KOPT-K1 (cell line): ENCODE results near the gene SMG7.

Source experiments
- H3K27ac ChIP-seq: fragments of 200-600 bp; sonication (generic); 2 replicates; pipeline ENCODE4 v1.5.1; 2016; ENCODE audit warnings: antibody characterized with exemption, mild to moderate bottlenecking, low read depth, low read length; ENCODE audit not compliant: poor library complexity, severe bottlenecking
- H3K36me3 ChIP-seq: fragments of 200-600 bp; sonication (generic); 2 replicates; pipeline ENCODE4 v1.5.1; 2017; ENCODE audit warnings: antibody characterized with exemption, mild to moderate bottlenecking, low read length, moderate library complexity; ENCODE audit not compliant: insufficient read depth
- H3K9me3 ChIP-seq: fragments of 200-600 bp; sonication (generic); 2 replicates; pipeline ENCODE4 v1.5.1; 2017; ENCODE audit warnings: antibody characterized with exemption, low read length, mild to moderate bottlenecking; ENCODE audit not compliant: insufficient read depth, poor library complexity, severe bottlenecking

The SMG7 gene

GRCh38 chr1:183576537-183576936 is 104.2 kb downstream of the SMG7 start:
- Histone ChIP-seq H3K9me3 (no peaks in the 10 kb centered on the region), H3K27ac (no peak overlapping the region), H3K36me3 (no peaks in the 10 kb centered on the region)

DNA sequence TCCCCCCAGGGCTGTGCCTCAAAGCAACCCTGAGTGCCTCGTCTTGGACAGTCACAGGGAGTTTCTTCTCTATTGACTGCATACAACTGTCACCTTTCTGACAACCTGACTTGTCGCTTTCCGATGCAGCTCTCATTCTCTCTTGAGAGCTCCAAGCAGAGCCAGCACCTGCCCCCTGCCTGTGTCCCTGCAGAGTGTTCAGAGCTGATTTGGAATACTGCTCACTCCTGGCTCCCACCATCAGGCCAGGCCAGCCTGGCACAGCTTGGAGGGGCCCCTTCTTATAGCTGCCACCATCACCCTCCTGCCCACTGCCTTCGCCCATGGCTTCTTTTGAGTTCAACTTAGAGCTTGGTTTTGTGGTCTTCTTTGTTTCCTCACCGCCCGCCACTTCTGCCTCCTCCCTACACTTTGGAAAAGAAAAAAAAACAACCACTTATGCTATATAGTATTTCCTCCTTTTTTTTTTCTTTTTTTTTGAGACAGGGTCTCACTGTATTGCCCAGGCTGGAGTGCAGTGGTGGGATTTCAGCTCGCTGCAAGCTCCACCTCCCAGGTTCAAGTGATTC is 105.7 kb downstream of the SMG7 start:
- Histone ChIP-seq H3K9me3 (no peaks in the 10 kb centered on the region), H3K36me3 (no peaks in the 10 kb centered on the region), H3K27ac (no peak overlapping the region)

DNA sequence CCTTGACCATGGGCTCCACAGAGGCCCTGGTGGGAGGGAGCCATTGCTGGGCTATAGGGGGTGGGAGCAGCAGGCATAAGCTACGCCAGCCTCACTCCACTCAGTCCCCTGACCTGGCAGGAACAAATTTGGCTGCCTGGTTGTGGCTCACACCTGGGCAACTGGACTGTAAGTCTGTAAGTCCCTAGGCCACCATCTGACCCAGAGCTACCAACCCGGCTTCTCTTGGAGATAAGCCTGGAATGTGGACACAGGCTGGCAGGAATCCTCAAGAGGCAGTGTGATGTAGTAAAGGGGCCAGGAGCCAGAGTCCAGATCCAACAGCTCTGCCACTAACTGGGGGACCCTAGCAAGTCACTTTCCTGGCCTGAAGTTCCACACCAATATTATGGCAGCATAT is 106.6 kb downstream of the SMG7 start:
- no peak overlapping the region for H3K27ac ChIP-seq
- no peaks in the 10 kb centered on the region for H3K9me3 ChIP-seq
- H3K36me3 ChIP-seq, result no peaks in the 10 kb centered on the region

DNA sequence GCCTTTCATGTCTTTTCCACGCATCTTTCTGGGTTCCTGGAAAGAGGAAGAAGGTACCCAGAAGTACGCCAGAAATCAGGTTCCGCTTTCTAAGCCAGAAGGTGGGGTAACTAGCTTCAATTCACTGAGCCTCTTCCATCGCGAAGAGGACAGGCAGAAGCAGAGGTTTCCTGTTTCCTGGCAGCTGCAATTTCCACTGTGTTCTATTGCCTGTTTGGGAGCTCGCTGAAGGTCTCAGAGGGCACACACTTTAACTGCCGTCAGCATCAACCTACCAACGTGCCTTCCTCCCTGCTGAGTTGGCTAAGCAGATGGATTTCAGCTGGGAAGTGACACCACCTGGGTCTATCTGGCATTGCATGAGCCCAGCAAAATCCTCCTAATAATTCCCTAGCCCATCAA is 108.0 kb downstream of the SMG7 start:
- Histone ChIP-seq H3K36me3 (no peaks in the 10 kb centered on the region), H3K9me3 (no peaks in the 10 kb centered on the region), H3K27ac (peak overlapping the region; percentile 46)

DNA sequence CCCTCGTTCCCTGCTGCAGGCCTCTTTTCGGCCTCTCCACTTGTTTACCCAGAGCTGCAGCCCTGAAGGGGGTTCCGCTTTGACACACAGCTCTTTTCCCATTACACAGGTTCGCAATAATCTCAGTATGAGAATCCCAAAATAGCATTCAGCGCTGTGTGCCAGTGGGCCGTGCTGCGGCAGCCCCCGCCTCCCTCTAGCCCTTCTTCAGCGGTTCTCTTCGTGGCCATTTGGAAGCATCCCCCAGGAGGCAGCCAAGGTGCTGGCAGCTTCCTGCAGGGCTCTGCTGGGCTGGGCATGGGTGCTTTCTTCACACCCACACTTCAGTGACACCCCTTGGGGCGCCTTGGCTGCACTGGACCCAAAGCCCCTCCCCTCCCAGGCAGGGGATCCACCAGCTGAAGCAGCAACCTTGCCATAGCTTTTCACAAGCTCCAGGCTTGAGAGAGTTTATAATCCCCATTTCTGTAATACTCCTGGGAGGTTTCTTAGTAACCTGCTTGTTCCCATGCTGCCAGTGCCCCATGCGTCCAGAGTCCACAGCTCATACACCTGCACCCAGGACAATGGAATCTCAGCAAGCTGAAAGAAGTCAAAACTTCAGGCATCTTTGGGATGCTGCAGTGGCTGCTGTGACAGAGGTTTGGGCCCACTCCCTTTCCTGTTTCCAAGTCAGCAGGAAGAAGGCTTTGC is 109.9 kb downstream of the SMG7 start:
- Histone ChIP-seq H3K27ac (no peak overlapping the region), H3K9me3 (no peaks in the 10 kb centered on the region), H3K36me3 (no peaks in the 10 kb centered on the region)

DNA sequence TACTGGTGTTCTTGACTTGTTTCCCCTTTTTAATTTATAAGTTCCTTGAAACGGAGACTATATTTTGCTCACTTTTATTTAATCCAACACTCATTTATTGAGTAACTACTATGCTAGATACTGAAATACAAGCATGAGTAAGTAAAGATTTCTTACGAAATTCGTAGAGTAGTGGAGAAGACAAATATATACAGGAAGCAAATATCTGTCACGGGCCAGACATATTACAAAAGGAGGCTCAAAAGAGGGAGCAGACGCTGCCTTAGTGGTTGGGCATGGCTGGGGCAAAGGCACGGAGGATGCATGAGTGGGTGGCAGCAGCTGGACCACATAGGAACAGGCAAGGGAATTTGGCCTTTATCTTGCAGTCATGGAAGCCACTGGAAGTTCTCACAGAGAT is 111.2 kb downstream of the SMG7 start:
- no peaks in the 10 kb centered on the region for H3K9me3 ChIP-seq
- H3K36me3 ChIP-seq, result no peaks in the 10 kb centered on the region
- H3K27ac ChIP-seq, result no peak overlapping the region

DNA sequence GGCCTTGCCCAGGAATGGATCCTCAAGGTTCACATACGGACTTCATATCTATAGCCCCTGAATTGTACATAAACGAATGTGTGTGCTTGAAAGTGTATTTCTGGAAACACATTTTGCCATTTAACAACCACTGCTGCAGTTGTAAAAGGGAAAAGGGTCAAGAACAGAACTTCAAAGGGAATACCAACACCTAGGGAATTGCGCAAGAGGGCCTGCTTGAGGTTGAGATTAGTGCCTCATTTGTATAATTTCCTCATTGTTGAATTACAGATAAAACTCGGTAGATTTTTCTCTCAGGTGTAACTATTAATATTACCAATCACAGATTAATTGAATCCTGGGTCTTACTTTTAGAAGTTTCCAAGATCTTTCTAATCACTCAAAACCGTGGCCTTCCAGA is 111.8 kb downstream of the SMG7 start:
- Histone ChIP-seq H3K36me3 (no peaks in the 10 kb centered on the region), H3K9me3 (no peaks in the 10 kb centered on the region), H3K27ac (no peak overlapping the region)

- Histone ChIP-seq H3K27ac (no peak overlapping the region), H3K36me3 (no peaks in the 10 kb centered on the region), H3K9me3 (no peaks in the 10 kb centered on the region)
Measured at GRCh38 chr1:183585038-183585437, 112.7 kb downstream of the SMG7 start.

DNA sequence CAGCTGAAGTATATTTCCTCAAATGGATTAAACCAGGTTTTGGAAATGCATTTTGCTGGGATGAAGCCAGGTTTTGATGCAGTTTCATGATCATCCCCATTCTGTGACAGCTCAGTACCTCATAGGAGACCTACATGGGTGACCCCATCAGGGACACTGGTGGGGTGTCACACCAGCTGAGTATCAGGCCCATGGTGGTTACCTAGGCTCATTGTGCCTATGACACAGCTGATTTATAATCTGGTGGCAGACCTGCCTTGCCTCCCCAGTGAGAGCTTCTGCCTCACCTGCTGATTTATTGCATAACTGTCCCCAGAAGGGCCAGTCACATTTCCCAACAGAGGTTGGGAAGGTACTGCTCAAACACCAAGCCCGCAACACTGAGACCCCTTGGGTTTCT is 114.2 kb downstream of the SMG7 start:
- H3K27ac ChIP-seq, result no peak overlapping the region
- H3K9me3 ChIP-seq, result no peaks in the 10 kb centered on the region
- no peaks in the 10 kb centered on the region for H3K36me3 ChIP-seq

GRCh38 chr1:183586926-183587325 is 114.6 kb downstream of the SMG7 start:
- Histone ChIP-seq H3K9me3 (no peaks in the 10 kb centered on the region), H3K36me3 (no peaks in the 10 kb centered on the region), H3K27ac (no peak overlapping the region)

GRCh38 chr1:183588827-183589226 is 116.5 kb downstream of the SMG7 start:
- Histone ChIP-seq H3K9me3 (no peaks in the 10 kb centered on the region), H3K27ac (no peak overlapping the region), H3K36me3 (no peaks in the 10 kb centered on the region)

DNA sequence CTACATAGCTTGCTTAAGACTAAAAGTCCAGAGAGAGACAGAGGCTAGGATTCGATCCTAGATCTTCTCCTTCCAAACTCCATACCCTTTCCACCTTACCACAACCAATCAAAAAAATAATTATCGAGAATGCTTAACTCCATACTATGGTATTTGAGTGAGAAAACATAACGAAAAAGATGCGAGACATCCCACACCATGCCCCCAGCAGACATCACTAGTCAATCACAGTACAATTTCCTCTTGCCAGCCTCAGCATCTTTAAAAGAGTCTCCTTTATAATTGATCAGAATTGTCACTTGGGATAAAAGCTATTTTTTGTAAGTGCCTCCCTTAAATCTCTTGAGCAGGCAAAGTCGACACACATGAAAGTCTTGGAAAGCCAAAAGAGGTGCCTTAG is 117.1 kb downstream of the SMG7 start:
- Histone ChIP-seq H3K9me3 (no peaks in the 10 kb centered on the region), H3K36me3 (no peaks in the 10 kb centered on the region), H3K27ac (no peak overlapping the region)

GRCh38 chr1:183589874-183590243 is 117.6 kb downstream of the SMG7 start:
- Histone ChIP-seq H3K36me3 (no peaks in the 10 kb centered on the region), H3K27ac (no peak overlapping the region), H3K9me3 (no peaks in the 10 kb centered on the region)

DNA sequence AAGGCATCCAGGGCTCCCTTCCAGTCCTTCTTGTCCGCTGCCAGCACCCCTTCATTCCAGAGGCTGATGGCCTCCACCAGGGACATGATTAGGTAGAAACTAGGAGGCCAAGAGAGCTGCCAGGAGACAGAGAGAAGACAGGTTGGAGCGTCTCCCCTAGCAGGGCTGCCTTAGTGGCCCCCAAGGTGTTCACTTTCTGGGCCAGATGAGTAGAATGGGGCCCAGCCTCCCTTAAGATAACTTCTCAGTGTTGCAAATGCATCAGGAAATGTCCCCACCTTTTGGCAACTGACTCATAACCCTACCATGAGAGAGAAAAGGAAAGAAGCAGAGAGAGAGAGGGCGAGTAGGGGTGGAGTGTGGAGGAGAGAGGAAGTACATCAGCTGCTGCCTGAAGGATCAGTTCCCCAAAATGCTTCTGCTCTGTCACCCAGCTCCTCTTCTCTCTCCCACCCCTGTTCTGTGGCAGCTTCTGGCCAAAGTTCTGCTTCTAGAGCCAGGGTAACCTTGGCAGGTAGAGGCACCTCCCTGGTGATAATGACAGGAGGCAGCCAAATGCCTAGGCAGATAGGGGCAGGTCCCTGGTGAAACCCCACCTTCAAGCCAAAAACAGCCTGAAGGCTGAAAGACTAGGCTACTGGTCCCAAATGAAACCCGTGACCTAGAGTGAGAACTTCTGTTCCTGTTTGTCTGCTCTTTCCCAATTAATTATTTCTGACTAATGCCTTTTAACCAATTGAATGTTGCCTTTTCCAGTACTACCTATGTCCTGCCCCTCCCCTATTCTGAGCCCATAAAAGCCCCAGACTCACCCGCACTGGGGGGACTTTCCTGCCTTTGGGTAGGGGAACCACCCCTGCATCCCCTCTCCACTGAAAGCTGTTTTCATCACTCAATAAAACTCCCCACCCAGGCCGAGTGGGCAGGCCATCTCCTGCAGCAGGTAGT is 118.2 kb downstream of the SMG7 start, which contains the start of gene NCF2:
TSS of gene NCF2 (minus strand) at position 216 of the 948 bp plus-strand sequence. CDS start at position 86, 130 bp downstream.
- H3K9me3 ChIP-seq, result no peaks in the 10 kb centered on the region
- no peaks in the 10 kb centered on the region for H3K36me3 ChIP-seq
- H3K27ac ChIP-seq, result no peak within 1 kb of the TSS

- H3K9me3 ChIP-seq, result no peaks in the 10 kb centered on the region
- H3K27ac ChIP-seq, result no peak overlapping the region
- no peaks in the 10 kb centered on the region for H3K36me3 ChIP-seq
Measured at GRCh38 chr1:183592733-183593132, 120.4 kb downstream of the SMG7 start.
